T-helper 1 cell treated with Interleukin-12 subunit alpha and Interleukin-12 subunit beta and Interleukin-4 antibody, amounts not matched to agents 30 ng/mL and 1 ng/mL, for 36 hours (primary cell): Measurements from ENCODE around the gene CC2D1A. TPM values are rescaled to one million over a fixed set of nuclear protein-coding genes. Genes with fewer than 3 reads are reported as not detected.

Experiments used
- intact Hi-C: fragments of 100-400 bp; cut with micrococcal nuclease; formaldehyde crosslinking; loops from one replicate; pipeline ENCODE4 v1.15.1; 2024
- total RNA-seq: library from RNA; stranded (reverse); gene quantifications from 2 replicates; pipeline ENCODE4 v1.2.3, GENCODE V29; 2022

Gene CC2D1A
- total RNA-seq, 1 donor from 2014 or later = 36.3 TPM

GRCh38 chr19:13876834-13877233 lies 29.2 kb upstream of the CC2D1A start, which contains the start of gene NANOS3:
Gene NANOS3 (plus strand): TSS chr19:13877134. CDS start chr19:13877249, 115 bp downstream.
- intact Hi-C loops = no loop called here

DNA sequence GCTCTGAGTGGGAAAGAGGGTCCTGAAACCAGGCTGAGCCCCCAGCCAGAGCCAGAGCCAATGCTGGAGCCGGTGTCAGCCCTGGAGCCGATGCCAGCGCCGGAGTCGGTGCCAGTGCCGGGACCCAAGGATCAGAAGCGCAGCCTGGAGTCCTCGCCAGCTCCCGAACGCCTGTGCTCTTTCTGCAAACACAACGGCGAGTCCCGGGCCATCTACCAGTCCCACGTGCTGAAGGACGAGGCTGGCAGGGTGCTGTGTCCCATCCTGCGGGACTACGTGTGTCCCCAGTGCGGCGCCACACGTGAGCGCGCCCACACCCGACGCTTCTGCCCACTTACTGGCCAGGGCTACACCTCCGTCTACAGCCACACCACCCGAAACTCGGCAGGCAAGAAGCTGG lies 28.7 kb upstream of the CC2D1A start:
- intact Hi-C loops = no loop called here

DNA sequence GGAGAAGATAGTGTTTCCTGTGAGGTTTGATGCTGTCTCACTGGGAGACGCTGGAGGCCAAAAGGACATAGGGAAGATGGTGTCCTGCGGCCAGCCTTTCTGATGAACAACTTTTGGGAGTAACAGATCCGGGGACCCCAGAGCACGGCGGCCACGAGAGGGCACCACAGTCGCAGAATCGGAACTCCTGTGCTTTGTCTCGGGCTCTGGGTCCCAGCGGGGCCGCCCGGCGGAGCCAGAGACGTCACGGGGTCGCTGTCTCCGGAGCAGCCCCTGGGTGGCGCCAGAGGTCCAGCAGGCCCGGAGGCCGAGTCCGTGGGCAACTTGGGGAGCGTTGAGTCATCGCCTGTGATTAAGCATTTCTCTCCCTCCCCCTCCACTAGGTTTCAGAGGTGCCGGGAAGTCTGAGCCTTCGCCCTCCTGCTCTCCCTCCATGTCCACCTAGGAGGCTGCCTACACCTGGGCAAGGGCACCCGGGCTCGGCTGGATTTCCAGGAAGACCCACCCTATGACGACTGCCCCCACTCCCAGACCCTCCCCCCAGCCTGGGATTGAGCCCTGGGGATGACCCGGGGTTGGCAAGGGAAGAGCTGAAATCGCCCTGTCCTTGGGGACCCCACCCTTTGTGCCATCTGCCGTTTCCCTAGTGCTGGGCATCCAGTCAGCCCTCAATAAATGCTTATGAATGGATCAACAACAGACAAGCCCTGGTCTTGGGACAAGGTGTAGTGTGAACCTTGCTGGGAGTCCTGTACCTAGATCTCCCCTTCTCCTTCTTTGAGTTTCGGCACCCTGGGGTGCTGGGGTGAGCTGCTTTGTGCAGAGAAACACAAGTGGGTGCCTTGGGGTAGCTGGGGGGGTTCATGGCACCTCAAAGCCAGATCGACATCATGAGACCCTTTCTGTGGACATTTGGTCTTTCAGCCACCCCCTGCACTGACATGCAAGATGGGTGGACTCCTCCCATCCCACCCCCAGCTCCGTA lies 25.6 kb upstream of the CC2D1A start:
- intact Hi-C loops = loop anchor here (1.0 to 5.0 kb wide), 16 partner anchors 72 to 606 kb away; partner anchors contain the start of genes DCAF15, DDX39A, IL27RA and RFX1

GRCh38 chr19:13881251-13881691 lies 24.7 kb upstream of the CC2D1A start:
- intact Hi-C loops = loop anchor here (2.0 to 5.0 kb wide), 3 partner anchors 284 to 536 kb away; partner anchors contain the start of gene DDX39A

GRCh38 chr19:13881692-13882418 lies 24.1 kb upstream of the CC2D1A start:
- intact Hi-C loops = loop anchor here (2.0 to 5.0 kb wide), 3 partner anchors 285 to 535 kb away; partner anchors contain the start of gene DDX39A

DNA sequence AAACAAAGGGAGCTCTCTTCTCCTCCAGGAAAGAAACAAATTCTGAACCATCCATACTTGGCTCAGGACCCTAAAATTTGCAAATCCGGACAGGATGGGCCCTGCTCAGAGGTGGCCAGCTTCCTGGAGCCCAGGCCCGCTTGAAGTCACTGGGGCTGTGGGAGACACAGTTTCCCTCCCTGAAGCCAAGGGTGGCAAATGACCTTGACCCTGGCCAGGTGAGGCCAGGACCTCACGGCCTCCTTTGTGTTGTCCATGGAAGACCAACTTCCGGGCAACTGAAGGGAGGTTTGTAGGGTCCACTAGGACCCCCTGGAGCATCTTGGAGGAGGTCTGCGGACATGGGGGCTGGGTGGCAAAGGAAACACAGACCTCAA lies 23.6 kb upstream of the CC2D1A start:
- intact Hi-C loops = loop anchor here (5.0 kb wide), 2 partner anchors 285 to 535 kb away; partner anchors contain the start of gene DDX39A

DNA sequence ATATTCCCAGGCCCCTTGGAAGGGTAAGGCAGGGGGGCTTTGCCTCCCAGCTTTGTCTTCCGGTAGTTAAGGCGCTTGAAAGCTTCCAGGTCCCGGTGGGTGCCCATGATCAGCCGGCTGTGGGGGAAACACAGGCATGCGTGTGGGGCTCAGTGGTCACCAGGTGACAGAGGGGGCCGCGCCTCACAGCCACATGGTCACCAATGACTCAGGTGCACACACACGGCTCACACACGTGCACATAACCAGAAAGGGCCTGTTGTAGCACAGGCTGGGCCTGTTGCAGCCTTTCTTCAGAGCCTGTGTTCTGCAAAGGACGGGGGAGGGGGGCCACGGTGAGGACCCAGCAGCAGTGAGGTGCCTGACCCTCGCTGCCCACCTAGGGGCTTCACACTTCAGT lies 23.2 kb upstream of the CC2D1A start:
- intact Hi-C loops = loop anchor here (5.0 kb wide), 2 partner anchors 286 to 534 kb away; partner anchors contain the start of gene DDX39A

- intact Hi-C loops = loop anchor here (5.0 kb wide), 2 partner anchors 286 to 534 kb away; partner anchors contain the start of gene DDX39A
Measured at GRCh38 chr19:13883516-13884064, 22.4 kb upstream of the CC2D1A start.

DNA sequence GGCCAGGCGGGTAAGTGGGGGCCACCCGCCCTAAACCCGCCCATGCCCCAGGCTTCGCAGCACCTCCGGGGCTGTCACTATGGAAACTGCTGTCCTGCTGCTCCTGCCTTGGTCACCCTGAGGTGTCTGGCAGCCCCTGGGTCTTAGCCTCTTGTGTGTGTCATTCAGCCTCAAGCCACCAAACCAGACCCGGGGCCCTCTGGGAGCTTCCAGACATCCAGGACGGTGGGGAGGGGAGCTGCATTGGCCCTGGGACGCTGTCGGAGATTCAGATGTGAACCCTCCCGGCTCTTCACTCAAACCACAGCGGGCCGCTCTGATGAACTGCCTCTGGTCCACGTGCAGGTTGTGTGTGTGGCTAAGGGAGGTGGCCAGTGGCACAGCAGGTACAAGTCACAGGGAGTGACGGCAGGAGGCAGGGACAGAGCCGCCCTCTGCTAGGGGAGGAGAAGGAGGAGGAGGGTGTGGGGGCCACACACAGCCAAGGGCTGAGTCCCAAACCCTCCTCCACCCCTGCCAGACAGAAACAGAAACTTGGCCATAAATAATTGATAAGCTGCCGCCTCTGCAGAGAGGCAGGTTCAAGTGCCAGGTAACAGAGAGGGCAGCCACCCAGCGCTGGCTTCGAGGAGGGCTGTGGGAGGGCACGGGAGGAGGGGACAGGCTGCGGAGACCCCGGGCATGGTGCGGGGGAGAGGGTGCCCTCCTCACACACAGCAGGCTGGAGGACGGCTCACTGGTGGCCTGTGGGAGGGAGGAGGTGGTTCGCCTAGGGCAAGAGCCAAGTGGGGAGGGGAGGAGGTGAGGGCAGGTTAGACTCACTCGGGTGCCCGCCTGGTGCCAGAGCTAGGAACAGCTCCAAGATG lies 21.0 kb upstream of the CC2D1A start:
- intact Hi-C loops = loop anchor here (5.0 kb wide), 2 partner anchors 288 to 532 kb away; partner anchors contain the start of gene DDX39A

GRCh38 chr19:13885826-13886365 lies 20.1 kb upstream of the CC2D1A start:
- intact Hi-C loops = no loop called here

DNA sequence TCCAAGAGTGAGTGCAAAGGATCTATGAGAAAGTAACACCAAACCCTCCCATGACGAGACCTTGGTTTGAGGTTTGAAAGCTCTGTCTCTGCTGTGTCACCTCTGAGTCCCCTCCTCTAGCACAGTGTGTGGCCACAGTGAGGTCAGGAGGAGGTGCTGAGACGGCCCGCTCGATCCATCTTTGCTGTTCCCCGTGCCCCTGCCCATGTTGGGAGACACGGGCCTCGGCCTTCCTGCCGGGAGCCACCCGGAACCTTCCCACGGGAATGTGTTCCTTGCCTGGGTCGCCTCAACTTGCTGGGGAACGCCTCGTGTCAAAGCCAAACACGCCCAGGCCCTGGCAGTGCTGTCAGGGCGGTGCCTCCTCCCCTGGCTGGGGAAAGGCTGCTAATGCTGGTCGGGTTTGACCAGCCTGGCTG lies 19.0 kb upstream of the CC2D1A start:
- intact Hi-C loops = no loop called here

GRCh38 chr19:13887517-13887916 lies 18.5 kb upstream of the CC2D1A start:
- intact Hi-C loops = no loop called here

GRCh38 chr19:13888281-13888680 lies 17.7 kb upstream of the CC2D1A start:
- intact Hi-C loops = no loop called here

GRCh38 chr19:13890136-13890535 lies 15.9 kb upstream of the CC2D1A start:
- intact Hi-C loops = no loop called here

- intact Hi-C loops = no loop called here
Measured at GRCh38 chr19:13892870-13893269, 13.1 kb upstream of the CC2D1A start.

- intact Hi-C loops = no loop called here
Measured at GRCh38 chr19:13894552-13894951, 11.4 kb upstream of the CC2D1A start.

GRCh38 chr19:13896227-13896626 lies 9.8 kb upstream of the CC2D1A start:
- intact Hi-C loops = no loop called here

- intact Hi-C loops = no loop called here
Measured at GRCh38 chr19:13899393-13899792, 6.6 kb upstream of the CC2D1A start.

DNA sequence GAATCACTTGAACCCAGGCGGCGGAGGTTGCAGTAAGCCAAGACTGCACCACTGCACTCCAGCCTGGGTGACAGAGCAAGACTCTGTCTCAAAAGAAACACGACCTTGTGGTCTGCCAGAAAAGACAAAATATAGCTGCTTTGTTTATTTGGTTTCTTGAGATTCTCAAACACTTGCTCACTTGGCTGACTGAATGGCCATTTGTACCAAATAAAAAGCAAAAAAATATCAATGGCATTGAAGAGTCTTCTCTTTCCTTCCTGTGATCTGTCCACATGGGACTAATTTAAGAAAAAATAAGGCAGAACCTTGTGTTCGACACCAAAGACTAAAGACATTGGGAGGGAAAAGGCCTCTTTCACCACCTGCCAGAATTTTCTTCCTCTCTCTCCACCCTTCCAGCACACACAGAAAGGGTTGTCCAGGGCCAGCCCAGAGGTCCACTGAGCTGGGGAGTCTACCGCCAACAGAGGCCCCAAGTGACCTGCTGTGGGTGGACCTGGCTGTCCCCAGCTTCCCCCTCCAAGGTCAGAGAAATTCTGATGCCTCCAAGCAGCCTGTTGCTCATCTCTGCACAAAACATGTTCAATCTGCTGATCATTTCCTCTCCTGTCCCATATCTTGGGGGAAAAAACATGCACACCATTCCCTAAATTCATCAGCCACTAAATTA lies 6.0 kb upstream of the CC2D1A start:
- intact Hi-C loops = no loop called here
